ENCODE results near the gene MYO16. TPM values are rescaled to one million over a fixed set of nuclear protein-coding genes. Genes with fewer than 3 reads are reported as not detected.
"Not testable (repeated sequence)": the region's sequence is repeated elsewhere in the genome, so short reads cannot be mapped to it uniquely, and the experiment has no call there.

Gene MYO16
- total RNA-seq, 1 donor from 2014 or later = 0.24 TPM

DNA sequence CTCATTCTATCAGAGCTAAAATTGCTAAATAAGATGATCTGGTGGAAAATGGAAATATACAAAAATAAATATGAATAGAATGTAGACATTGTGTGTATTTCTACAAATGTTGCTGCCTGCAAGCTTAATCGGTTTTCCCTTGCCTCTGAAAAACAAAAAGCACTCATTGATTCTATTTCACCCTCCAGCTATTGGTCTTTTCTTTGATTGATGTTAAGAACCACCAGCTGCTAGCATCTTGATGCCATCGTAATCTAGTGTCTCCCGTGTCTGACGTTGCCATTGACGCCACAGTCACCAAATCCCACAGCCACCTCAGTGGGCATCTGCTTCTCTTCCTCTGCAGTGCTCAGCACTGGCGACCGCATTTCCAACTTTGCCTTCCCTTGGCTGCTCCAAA, 461.8 kb downstream of the MYO16 start:
- DNase-seq = no peak

DNA sequence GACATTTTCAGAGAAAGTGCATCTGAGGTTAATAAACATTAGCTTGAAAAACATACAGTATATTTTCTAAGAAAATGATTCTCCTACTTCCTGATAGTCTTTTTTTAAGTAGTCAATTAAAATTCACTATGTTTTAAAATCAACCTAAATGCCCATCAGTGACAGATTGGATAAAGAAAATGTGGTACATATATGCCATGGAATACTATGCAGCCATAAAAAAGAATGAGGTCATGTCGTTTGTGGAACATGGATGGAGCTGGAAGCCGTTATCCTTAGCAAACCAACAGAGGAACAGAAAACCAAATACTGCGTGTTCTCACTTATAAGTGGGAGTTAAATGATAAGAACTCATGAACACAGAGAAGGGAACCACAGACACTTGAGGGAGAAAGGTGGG, 462.8 kb downstream of the MYO16 start:
- H3K9me3 ChIP-seq; H3K27ac ChIP-seq; H3K4me3 ChIP-seq; ATAC-seq; intact Hi-C loops (cut with DNase I); H3K36me3 ChIP-seq; H3K4me1 ChIP-seq; H3K27me3 ChIP-seq (ENCODE audit: low read depth); DNase-seq: not testable (repeated sequence)

More for the DNA sequence above, 461.8 kb downstream of the MYO16 start:
- TF ChIP-seq, protein P1, sequence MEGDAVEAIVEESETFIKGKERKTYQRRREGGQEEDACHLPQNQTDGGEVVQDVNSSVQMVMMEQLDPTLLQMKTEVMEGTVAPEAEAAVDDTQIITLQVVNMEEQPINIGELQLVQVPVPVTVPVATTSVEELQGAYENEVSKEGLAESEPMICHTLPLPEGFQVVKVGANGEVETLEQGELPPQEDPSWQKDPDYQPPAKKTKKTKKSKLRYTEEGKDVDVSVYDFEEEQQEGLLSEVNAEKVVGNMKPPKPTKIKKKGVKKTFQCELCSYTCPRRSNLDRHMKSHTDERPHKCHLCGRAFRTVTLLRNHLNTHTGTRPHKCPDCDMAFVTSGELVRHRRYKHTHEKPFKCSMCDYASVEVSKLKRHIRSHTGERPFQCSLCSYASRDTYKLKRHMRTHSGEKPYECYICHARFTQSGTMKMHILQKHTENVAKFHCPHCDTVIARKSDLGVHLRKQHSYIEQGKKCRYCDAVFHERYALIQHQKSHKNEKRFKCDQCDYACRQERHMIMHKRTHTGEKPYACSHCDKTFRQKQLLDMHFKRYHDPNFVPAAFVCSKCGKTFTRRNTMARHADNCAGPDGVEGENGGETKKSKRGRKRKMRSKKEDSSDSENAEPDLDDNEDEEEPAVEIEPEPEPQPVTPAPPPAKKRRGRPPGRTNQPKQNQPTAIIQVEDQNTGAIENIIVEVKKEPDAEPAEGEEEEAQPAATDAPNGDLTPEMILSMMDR (IDR thresholded peaks at IDR 0.05) = no peak
- Histone ChIP-seq H3K9me3 (no peaks in the 10 kb centered on the region), H3K27ac (no peak overlapping the region), H3K36me3 (no peaks in the 10 kb centered on the region), H3K4me1 (no peaks in the 10 kb centered on the region), H3K27me3 (ENCODE audit: low read depth) (no peaks in the 10 kb centered on the region), H3K4me3 (no peak overlapping the region)
- no peak for ATAC-seq
- intact Hi-C loops (cut with DNase I) = no loop called here

DNA sequence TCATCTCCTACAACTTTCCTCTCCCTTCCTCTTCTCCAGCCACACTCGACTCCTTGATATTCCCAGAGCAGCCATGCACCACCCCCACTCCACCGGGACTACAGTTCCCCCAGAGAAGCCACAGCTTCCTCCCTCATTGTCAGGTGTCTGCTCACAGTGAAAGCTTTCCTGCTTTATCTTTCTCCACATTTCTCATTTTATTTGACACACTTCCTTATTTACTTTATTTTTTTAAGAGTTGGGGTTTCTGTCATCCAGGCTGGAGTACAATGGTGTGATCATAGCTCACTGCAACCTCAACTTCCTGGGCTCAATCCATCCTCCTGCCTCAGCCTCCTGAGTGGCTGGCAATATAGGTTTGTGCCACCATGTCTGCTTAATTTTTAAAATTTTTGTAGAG, 464.6 kb downstream of the MYO16 start:
- ATAC-seq (no peak), DNase-seq (no peak)
- no peaks in the 10 kb centered on the region for H3K27me3 ChIP-seq (ENCODE audit: low read depth)
- H3K27ac ChIP-seq = no peak overlapping the region
- no peaks in the 10 kb centered on the region for H3K36me3 ChIP-seq
- H3K9me3 ChIP-seq = no peaks in the 10 kb centered on the region
- intact Hi-C loops (cut with DNase I) = no loop called here
- no peak overlapping the region for H3K4me3 ChIP-seq
- TF ChIP-seq, protein P1 (IDR thresholded peaks at IDR 0.05) = no peak
- H3K4me1 ChIP-seq = no peaks in the 10 kb centered on the region

DNA sequence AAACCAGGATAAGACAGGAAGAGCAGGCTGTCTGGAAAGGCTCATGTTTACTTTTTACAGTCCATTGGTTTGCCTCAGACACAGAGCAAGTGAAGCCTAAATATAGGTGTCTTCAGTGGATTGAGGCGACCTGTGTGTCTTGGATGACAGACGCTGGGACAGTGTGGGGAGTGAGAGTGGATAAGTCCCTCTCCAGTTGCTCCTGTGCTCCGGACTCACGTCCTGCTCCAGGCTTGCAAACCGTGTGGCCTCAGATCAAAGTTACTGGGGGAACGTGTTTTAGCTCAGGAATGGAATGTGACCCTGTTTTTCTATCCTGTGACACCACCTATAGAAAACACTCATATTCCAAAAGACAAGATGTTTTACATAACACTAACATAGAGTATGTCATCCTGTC, 465.7 kb downstream of the MYO16 start:
- no peak for ATAC-seq
- H3K27me3 ChIP-seq (ENCODE audit: low read depth) = no peaks in the 10 kb centered on the region
- TF ChIP-seq, protein P1 (IDR thresholded peaks at IDR 0.05) = no peak
- H3K27ac ChIP-seq = no peak overlapping the region
- no peak overlapping the region for H3K4me3 ChIP-seq
- no peaks in the 10 kb centered on the region for H3K9me3 ChIP-seq
- intact Hi-C loops (cut with DNase I) = no loop called here
- H3K4me1 ChIP-seq = no peaks in the 10 kb centered on the region
- DNase-seq = no peak
- no peaks in the 10 kb centered on the region for H3K36me3 ChIP-seq

DNA sequence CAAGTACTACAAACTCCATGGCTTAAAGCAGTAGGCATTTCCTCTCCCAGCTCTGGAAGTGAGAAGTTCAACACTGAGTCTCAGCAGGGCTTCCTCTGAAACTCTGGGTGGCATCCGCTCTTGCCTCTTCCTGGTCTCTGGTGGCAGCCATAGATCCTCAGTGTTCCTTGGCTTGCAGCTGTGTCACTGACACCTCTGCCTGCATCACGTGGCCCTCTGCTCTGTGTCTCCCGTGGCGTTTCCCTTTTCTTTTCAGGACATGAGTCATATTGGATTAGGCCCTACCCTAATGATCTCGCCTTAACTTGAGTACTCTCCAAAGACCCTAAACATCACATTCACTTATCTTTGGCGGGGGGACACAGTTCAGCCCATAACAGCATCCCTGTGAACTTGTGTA, 466.7 kb downstream of the MYO16 start:
- Histone ChIP-seq H3K4me3 (no peak overlapping the region), H3K36me3 (no peaks in the 10 kb centered on the region), H3K27ac (no peak overlapping the region), H3K9me3 (no peaks in the 10 kb centered on the region), H3K27me3 (ENCODE audit: low read depth) (no peaks in the 10 kb centered on the region), H3K4me1 (no peaks in the 10 kb centered on the region)
- DNase-seq (no peak), ATAC-seq (no peak)
- intact Hi-C loops (cut with DNase I) = no loop called here
- TF ChIP-seq, protein P1 (IDR thresholded peaks at IDR 0.05) = no peak

DNA sequence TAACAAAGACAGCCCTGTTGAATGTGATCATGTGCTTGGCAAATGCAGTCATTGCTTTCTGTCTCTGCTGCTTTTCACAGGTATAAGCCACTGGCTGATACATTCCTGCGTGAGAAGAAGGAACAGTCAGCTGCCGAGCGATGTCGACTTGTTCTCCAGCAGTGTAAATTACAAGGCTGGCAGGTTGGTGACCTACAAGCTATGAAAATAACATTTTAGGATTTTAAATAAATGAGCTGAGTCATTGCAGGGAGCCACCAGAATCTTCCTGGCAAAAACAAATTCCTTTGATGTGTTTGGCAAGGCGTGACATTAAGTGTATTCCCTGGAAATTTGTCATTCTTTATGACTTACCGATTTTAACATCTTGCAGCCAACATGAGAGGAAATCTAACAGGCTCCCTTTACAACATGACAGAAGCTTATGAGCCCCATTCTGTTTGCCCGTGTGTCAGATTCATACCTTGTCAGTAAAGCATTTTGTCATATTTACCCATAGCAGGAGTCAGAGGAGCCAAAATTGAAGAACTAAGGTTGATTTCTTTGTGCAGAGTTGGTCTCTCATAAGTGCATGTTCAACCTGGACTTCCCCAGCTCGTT, 471.4 kb downstream of the MYO16 start:
- Histone ChIP-seq H3K36me3 (no peaks in the 10 kb centered on the region), H3K9me3 (no peaks in the 10 kb centered on the region), H3K27ac (no peak overlapping the region), H3K4me3 (no peak overlapping the region), H3K4me1 (no peaks in the 10 kb centered on the region), H3K27me3 (ENCODE audit: low read depth) (no peaks in the 10 kb centered on the region)
- DNase-seq (no peak), ATAC-seq (no peak)
- TF ChIP-seq, protein P1 (IDR thresholded peaks at IDR 0.05) = no peak
- intact Hi-C loops (cut with DNase I) = no loop called here
